Keratinocyte (primary cell): Measurements from ENCODE around the gene CCDC12. TPM values are rescaled to one million over a fixed set of nuclear protein-coding genes. Genes with fewer than 3 reads are reported as not detected.

ENCODE experiments used
- DNase-seq: peaks from one replicate; pipeline ENCODE4 v3.0.0-alpha.2; 2011; ENCODE audit warnings: low read depth, missing footprints, low spot score
- FAIRE-seq: peaks from 2 replicates; lab custom pipeline; 2011; peaks lifted over from hg19 to GRCh38; lab: Jason Lieb, UNC
- H2AFZ ChIP-seq: 2 replicates; pipeline ENCODE4 v1.6.0; 2012; ENCODE audit warnings: low read length, control low read depth, inconsistent platforms; ENCODE audit not compliant: control insufficient read depth
- H3K27ac ChIP-seq: 2 replicates; pipeline ENCODE4 v1.5.1; 2011; ENCODE audit warnings: low read length; ENCODE audit not compliant: control insufficient read depth, insufficient read depth
- H3K27me3 ChIP-seq: 3 replicates; pipeline ENCODE4 v1.6.0; 2011; ENCODE audit warnings: low read length; ENCODE audit not compliant: control insufficient read depth, insufficient read depth; ENCODE audit errors: extremely low read depth
- H3K36me3 ChIP-seq, 2 experiments: 2 replicates in 1 of 2; 3 replicates in 1 of 2; pipeline ENCODE4 v1.5.1; 2011; ENCODE audit warnings: low read length in 2 of 2, mild to moderate bottlenecking in 1 of 2; ENCODE audit not compliant: control insufficient read depth in 2 of 2, insufficient read depth in 2 of 2; ENCODE audit errors: extremely low read depth in 1 of 2
- H3K4me1 ChIP-seq: 3 replicates; pipeline ENCODE4 v1.5.1; 2011; ENCODE audit warnings: low read length; ENCODE audit not compliant: control insufficient read depth, insufficient read depth; ENCODE audit errors: extremely low read depth
- H3K4me2 ChIP-seq: 3 replicates; pipeline ENCODE4 v1.6.0; 2011; ENCODE audit warnings: low read depth, low read length; ENCODE audit not compliant: control insufficient read depth, insufficient read depth; ENCODE audit errors: extremely low read depth
- H3K4me3 ChIP-seq, 3 experiments: fragments of 200-600 bp in 1 of 3; sonication (generic) in 1 of 3; 2 replicates in 2 of 3; 3 replicates in 1 of 3; pipeline ENCODE4 v1.5.1; 2011 to 2016; ENCODE audit warnings: low read length in 3 of 3, mild to moderate bottlenecking in 3 of 3, control low read depth in 2 of 3, inconsistent platforms in 1 of 3, low read depth in 1 of 3, mixed read lengths in 1 of 3, mixed run types in 1 of 3, moderate library complexity in 1 of 3; ENCODE audit not compliant: control insufficient read depth in 2 of 3, insufficient read depth in 2 of 3; ENCODE audit errors: extremely low read depth in 1 of 3
- H3K79me2 ChIP-seq: 2 replicates; pipeline ENCODE4 v1.6.0; 2012; ENCODE audit warnings: low read length; ENCODE audit not compliant: control insufficient read depth, insufficient read depth
- H3K9ac ChIP-seq: 3 replicates; pipeline ENCODE4 v1.6.0; 2011; ENCODE audit warnings: low read length; ENCODE audit not compliant: control insufficient read depth, insufficient read depth; ENCODE audit errors: extremely low read depth
- H3K9me1 ChIP-seq: 3 replicates; pipeline ENCODE4 v1.6.0; 2011; ENCODE audit warnings: low read length; ENCODE audit not compliant: control insufficient read depth, insufficient read depth; ENCODE audit errors: extremely low read depth
- H3K9me3 ChIP-seq: 2 replicates; pipeline ENCODE4 v1.5.1; 2012; ENCODE audit warnings: low read depth, low read length; ENCODE audit not compliant: control insufficient read depth
- H4K20me1 ChIP-seq: 3 replicates; pipeline ENCODE4 v1.6.0; 2011; ENCODE audit warnings: low read length; ENCODE audit not compliant: control insufficient read depth, insufficient read depth; ENCODE audit errors: extremely low read depth
- EZH2 ChIP-seq: IDR thresholded peaks from one replicate; pipeline ENCODE4 v1.6.1; 2012; ENCODE audit warnings: inconsistent platforms, mild to moderate bottlenecking, low read length, moderate library complexity
- dilution Hi-C: fragments of 300-500 bp; cut with MboI; formaldehyde crosslinking; loops from one replicate; pipeline ENCODE4 v1.7.0; 2020; ENCODE audit warnings: low sequenced_read_pairs; ENCODE audit not compliant: extremely low pct_ligation_motif_present
- polyA plus RNA-seq, 5 experiments: library from polyadenylated mRNA; depleted of rRNA in 3 of 5; stranded (reverse) in 3 of 5; stranded (forward) in 1 of 5; unstranded in 1 of 5; fragments of >200 nt; gene quantifications; 1 replicate in 1 of 5; 2 replicates in 3 of 5; 3 replicates in 1 of 5; pipeline versions ENCODE4 v1.2.1 to v1.2.3, GENCODE V29; 2011 to 2012; ENCODE audit warnings: missing spikeins in 2 of 5, low read depth in 1 of 5, low replicate concordance in 1 of 5
- TF ChIP-seq, protein P1 (sequence below), 3 experiments: IDR thresholded peaks in 1 of 3; conservative IDR thresholded peaks in 1 of 3; optimal IDR thresholded peaks in 1 of 3; 2 replicates in 2 of 3; 3 replicates in 1 of 3; pipeline versions ENCODE3 to v1.5.1; 2011; ENCODE audit warnings: low read length in 3 of 3, mild to moderate bottlenecking in 3 of 3, moderate library complexity in 2 of 3, control low read depth in 1 of 3, inconsistent platforms in 1 of 3; ENCODE audit not compliant: insufficient read depth in 2 of 3; ENCODE audit errors: extremely low read depth in 1 of 3

The CCDC12 gene
- polyA plus RNA-seq, 1 donor (not counting 4 experiments of a cell fraction or from before 2014, with no cell fraction given), result 27.5 TPM

DNA sequence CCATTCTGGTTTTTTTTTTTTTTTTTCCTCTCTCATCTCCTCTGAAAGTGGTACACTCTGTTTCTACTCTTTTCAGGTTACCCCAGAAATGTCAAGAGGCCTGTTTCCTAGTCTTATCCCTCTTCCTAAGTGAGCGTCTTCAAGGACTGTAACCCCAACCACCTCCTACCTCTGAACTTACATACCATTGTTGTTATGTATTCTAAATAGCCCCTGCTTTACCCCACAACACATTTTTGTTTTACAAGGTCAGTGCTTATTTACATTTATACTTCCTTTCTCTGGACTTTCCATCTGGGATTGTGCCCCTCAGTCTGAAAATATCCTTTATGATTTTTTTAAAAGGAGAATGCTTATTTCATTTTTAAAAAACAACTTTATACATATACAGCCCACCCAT lies 60.3 kb downstream of the CCDC12 start:
- Histone ChIP-seq H3K9ac (no peak overlapping the region), H3K9me3 (no peaks in the 10 kb centered on the region), H3K4me3 (no peak overlapping the region), H3K27ac (no peak overlapping the region), H3K4me2 (no peak overlapping the region), H2AFZ (no peak overlapping the region), H3K4me1 (peaks cover 9% of the 10 kb centered on the region), H3K9me1 (no peaks in the 10 kb centered on the region), H3K36me3 (peaks cover 18 to 34% of the 10 kb centered on the region in 2 experiments), H4K20me1 (no peaks in the 10 kb centered on the region), H3K27me3 (no peaks in the 10 kb centered on the region), H3K79me2 (no peaks in the 10 kb centered on the region)
- dilution Hi-C loops, result no loop called here
- DNase-seq (no peak), FAIRE-seq (no peak)
- TF ChIP-seq EZH2, result no peak
- TF ChIP-seq, protein P1, sequence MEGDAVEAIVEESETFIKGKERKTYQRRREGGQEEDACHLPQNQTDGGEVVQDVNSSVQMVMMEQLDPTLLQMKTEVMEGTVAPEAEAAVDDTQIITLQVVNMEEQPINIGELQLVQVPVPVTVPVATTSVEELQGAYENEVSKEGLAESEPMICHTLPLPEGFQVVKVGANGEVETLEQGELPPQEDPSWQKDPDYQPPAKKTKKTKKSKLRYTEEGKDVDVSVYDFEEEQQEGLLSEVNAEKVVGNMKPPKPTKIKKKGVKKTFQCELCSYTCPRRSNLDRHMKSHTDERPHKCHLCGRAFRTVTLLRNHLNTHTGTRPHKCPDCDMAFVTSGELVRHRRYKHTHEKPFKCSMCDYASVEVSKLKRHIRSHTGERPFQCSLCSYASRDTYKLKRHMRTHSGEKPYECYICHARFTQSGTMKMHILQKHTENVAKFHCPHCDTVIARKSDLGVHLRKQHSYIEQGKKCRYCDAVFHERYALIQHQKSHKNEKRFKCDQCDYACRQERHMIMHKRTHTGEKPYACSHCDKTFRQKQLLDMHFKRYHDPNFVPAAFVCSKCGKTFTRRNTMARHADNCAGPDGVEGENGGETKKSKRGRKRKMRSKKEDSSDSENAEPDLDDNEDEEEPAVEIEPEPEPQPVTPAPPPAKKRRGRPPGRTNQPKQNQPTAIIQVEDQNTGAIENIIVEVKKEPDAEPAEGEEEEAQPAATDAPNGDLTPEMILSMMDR (optimal IDR thresholded peaks at IDR 0.05 in 1 of 3, IDR thresholded peaks at IDR 0.05 in 1 of 3, conservative IDR thresholded peaks at IDR 0.05 in 1 of 3; ENCODE audit: extremely low read depth in 1 of 3, insufficient read depth in 2 of 3, low read length in 3 of 3), result no peak

DNA sequence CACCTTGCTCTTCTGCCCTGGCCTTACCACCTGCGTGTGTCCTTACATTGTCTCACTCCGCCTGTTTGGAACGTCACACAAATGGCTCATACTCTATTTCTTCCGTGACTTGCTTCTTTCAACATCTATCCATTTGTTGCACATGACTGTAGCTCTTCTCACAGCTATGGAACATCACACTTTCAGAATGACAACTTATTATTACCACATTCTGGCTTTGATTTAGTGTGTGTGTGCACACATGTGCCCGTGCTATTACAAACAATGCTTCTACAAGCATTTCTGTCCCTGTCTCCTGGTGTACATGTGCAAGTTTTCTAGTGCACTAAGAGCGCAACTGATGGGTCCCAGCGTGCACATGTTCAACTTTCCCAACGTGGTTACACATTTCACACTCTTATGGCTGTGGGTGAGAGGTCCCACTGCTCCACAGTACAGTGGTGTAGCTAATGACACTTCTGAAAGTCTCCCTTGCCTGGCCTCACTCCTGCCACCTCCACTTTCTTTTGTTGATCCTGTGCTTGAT lies 61.2 kb downstream of the CCDC12 start:
- no peak for DNase-seq
- H3K9ac ChIP-seq, result no peak overlapping the region

More for the DNA sequence above, 61.2 kb downstream of the CCDC12 start:
- Histone ChIP-seq H3K4me1 (peaks cover 9% of the 10 kb centered on the region), H3K27me3 (no peaks in the 10 kb centered on the region), H3K4me2 (no peak overlapping the region), H3K36me3 (peaks cover 9 to 24% of the 10 kb centered on the region in 2 experiments), H3K79me2 (no peaks in the 10 kb centered on the region), H3K9me1 (no peaks in the 10 kb centered on the region), H2AFZ (no peak overlapping the region), H3K9me3 (no peaks in the 10 kb centered on the region), H3K4me3 (no peak overlapping the region), H4K20me1 (no peaks in the 10 kb centered on the region), H3K27ac (no peak overlapping the region)
- no peak for FAIRE-seq
- dilution Hi-C loops, result no loop called here
- TF ChIP-seq EZH2, result no peak
- TF ChIP-seq, protein P1 (optimal IDR thresholded peaks at IDR 0.05 in 1 of 3, IDR thresholded peaks at IDR 0.05 in 1 of 3, conservative IDR thresholded peaks at IDR 0.05 in 1 of 3; ENCODE audit: extremely low read depth in 1 of 3, insufficient read depth in 2 of 3, low read length in 3 of 3), result no peak
